Endothelial cell (in vitro differentiated cells): Measurements from ENCODE around the gene PPCS. TPM values are rescaled to one million over a fixed set of nuclear protein-coding genes. Genes with fewer than 3 reads are reported as not detected.

Source experiments
- DNase-seq: peaks from one replicate; pipeline ENCODE4 v3.0.0; 2021; ENCODE audit warnings: low spot score
- H3K27ac Mint-ChIP-seq: one replicate; pipeline ENCODE4 v1.8.0; 2021; ENCODE audit warnings: mixed read lengths, inconsistent platforms; ENCODE audit not compliant: unreplicated experiment
- H3K27me3 Mint-ChIP-seq: one replicate; pipeline ENCODE4 v1.8.0; 2021; ENCODE audit warnings: mild to moderate bottlenecking, moderate library complexity, mixed read lengths, inconsistent platforms; ENCODE audit not compliant: unreplicated experiment
- H3K36me3 Mint-ChIP-seq: one replicate; pipeline ENCODE4 v1.8.0; 2021; ENCODE audit warnings: mild to moderate bottlenecking, low read depth, mixed read lengths, inconsistent platforms; ENCODE audit not compliant: unreplicated experiment
- H3K4me1 Mint-ChIP-seq: one replicate; pipeline ENCODE4 v1.8.0; 2021; ENCODE audit warnings: mild to moderate bottlenecking, mixed read lengths, inconsistent platforms; ENCODE audit not compliant: unreplicated experiment
- H3K4me3 Mint-ChIP-seq: one replicate; pipeline ENCODE4 v1.8.0; 2021; ENCODE audit warnings: mild to moderate bottlenecking, mixed read lengths, inconsistent platforms; ENCODE audit not compliant: unreplicated experiment
- H3K9me3 Mint-ChIP-seq: one replicate; pipeline ENCODE4 v1.8.0; 2021; ENCODE audit warnings: mixed read lengths, inconsistent platforms; ENCODE audit not compliant: unreplicated experiment
- total RNA-seq: library from RNA; stranded (reverse); fragmentation: NEBNext Ultra II Directional; extraction: Animal tissue kit (Norgen Biotek cat#: 25700); gene quantifications from one replicate; pipeline ENCODE4 v1.2.1, GENCODE V29; 2021; ENCODE audit not compliant: unreplicated experiment
- TF ChIP-seq, protein P1 (sequence below): fragments of 200-600 bp; sonication (generic); IDR thresholded peaks from one replicate; pipeline ENCODE4 v1.5.0; 2021; ENCODE audit warnings: antibody characterized with exemption; ENCODE audit not compliant: unreplicated experiment

PPCS gene
- total RNA-seq, 1 donor from 2014 or later = 32.2 TPM

DNA sequence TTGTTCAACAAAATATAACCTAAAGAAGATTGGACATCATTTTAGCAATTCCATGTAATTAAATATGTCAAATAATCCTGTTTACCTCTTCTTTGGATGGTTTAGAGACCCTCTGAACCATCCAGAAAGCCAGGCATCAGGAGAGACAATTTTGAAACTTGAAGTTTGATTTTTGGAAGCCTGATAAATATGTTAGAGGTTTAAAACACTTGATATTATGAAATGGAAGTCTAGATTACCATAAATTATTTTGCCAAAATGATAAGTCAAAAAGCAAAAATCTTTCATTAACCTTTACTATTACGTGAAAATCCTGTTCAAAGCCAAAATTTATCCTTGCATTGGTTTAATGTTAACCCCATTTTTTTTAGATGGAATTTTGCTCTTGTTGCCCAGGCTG is 50.2 kb downstream of the PPCS start:
- DNase-seq = no peak
- no peaks in the 10 kb centered on the region for H3K4me1 Mint-ChIP-seq
- H3K27ac Mint-ChIP-seq = no peak overlapping the region
- peaks cover 26% of the 10 kb centered on the region for H3K9me3 Mint-ChIP-seq
- peaks cover 37% of the 10 kb centered on the region for H3K36me3 Mint-ChIP-seq
- TF ChIP-seq, protein P1, sequence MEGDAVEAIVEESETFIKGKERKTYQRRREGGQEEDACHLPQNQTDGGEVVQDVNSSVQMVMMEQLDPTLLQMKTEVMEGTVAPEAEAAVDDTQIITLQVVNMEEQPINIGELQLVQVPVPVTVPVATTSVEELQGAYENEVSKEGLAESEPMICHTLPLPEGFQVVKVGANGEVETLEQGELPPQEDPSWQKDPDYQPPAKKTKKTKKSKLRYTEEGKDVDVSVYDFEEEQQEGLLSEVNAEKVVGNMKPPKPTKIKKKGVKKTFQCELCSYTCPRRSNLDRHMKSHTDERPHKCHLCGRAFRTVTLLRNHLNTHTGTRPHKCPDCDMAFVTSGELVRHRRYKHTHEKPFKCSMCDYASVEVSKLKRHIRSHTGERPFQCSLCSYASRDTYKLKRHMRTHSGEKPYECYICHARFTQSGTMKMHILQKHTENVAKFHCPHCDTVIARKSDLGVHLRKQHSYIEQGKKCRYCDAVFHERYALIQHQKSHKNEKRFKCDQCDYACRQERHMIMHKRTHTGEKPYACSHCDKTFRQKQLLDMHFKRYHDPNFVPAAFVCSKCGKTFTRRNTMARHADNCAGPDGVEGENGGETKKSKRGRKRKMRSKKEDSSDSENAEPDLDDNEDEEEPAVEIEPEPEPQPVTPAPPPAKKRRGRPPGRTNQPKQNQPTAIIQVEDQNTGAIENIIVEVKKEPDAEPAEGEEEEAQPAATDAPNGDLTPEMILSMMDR = no peak
- H3K27me3 Mint-ChIP-seq = peaks cover 6% of the 10 kb centered on the region
- H3K4me3 Mint-ChIP-seq = no peak overlapping the region

Other genes with a start within 250 kb of the PPCS start
- gene FOXJ3, start 121.3 kb upstream of the PPCS start, total RNA-seq = 65.9 TPM
- 0.10 TPM for gene RIMKLA, start 75.8 kb upstream of the PPCS start, total RNA-seq
- gene ZMYND12, start 521 bp upstream of the PPCS start, total RNA-seq = 1.1 TPM
- 3.4 TPM for gene CCDC30, start 6.7 kb downstream of the PPCS start, total RNA-seq
- gene PPIH, start 201.9 kb downstream of the PPCS start, total RNA-seq = 37.4 TPM
- gene YBX1, start 225.9 kb downstream of the PPCS start, total RNA-seq = 741 TPM